AG10803 (cell line): ENCODE measurements around the gene TRIM8.

Experiments used
- DNase-seq: peaks from one replicate; pipeline ENCODE4 v3.0.0; 2010; ENCODE audit warnings: low read depth
- H3K4me3 ChIP-seq: 2 replicates; pipeline ENCODE4 v1.5.1; 2011; ENCODE audit warnings: mild to moderate bottlenecking, low read length, control low read depth
- CTCF ChIP-seq: conservative IDR thresholded peaks from 2 replicates; pipeline ENCODE4 v1.5.1; 2011; ENCODE audit warnings: mild to moderate bottlenecking, low read length, control low read depth, inconsistent platforms

TRIM8 gene

GRCh38 chr10:102644066-102644645 is at the start of gene TRIM8:
Gene TRIM8, plus strand, starts transcription at chr10:102644479. Its CDS starts 139 bp downstream, at chr10:102644618.
- no peak for TF ChIP-seq CTCF
- H3K4me3 ChIP-seq, result peak within 1 kb of the TSS; percentile 97

GRCh38 chr10:102595293-102595692 is 49.0 kb upstream of the TRIM8 start:
- no peak for DNase-seq

More at GRCh38 chr10:102644066-102644645, at the start of gene TRIM8:
- no peak for DNase-seq

GRCh38 chr10:102595897-102596296 is 48.4 kb upstream of the TRIM8 start:
- DNase-seq, result no peak
- H3K4me3 ChIP-seq, result no peak overlapping the region
- no peak for TF ChIP-seq CTCF

More at GRCh38 chr10:102595293-102595692, 49.0 kb upstream of the TRIM8 start:
- peak; percentile 36 for TF ChIP-seq CTCF
- no peak overlapping the region for H3K4me3 ChIP-seq

GRCh38 chr10:102596506-102596971 is 47.7 kb upstream of the TRIM8 start:
- DNase-seq, result peak; percentile 57
- no peak overlapping the region for H3K4me3 ChIP-seq
- peak; percentile 83 for TF ChIP-seq CTCF

- DNase-seq, result no peak
- H3K4me3 ChIP-seq, result no peak overlapping the region
- TF ChIP-seq CTCF, result no peak
These were observed 46.9 kb upstream of the TRIM8 start for GRCh38 chr10:102597131-102597991.

- no peak for DNase-seq
- no peak for TF ChIP-seq CTCF
- no peak overlapping the region for H3K4me3 ChIP-seq
These were observed 46.0 kb upstream of the TRIM8 start for GRCh38 chr10:102598243-102598642.
